ENCODE data around the gene SGSH.
"Not testable (repeated sequence)": the region's sequence is repeated elsewhere in the genome, so short reads cannot be mapped to it uniquely, and the experiment has no call there.

SGSH gene

GRCh38 chr17:80251966-80252365, 31.8 kb upstream of the SGSH start:
- no peak overlapping the region for H3K4me3 ChIP-seq (ENCODE audit: low read depth in 1 of 2, low read length in 2 of 2)
- H3K27me3 ChIP-seq (ENCODE audit: low read depth, low read length), result no peaks in the 10 kb centered on the region
- no peaks in the 10 kb centered on the region for H3K4me1 ChIP-seq (ENCODE audit: control insufficient read depth in 1 of 2, insufficient read depth in 2 of 2, low read length in 2 of 2)
- H3K36me3 ChIP-seq (ENCODE audit: control insufficient read depth in 1 of 2, insufficient read depth in 2 of 2, low read length in 2 of 2), result peaks cover 0 to 34% of the 10 kb centered on the region in 2 donors
- no peaks in the 10 kb centered on the region for H3K9me3 ChIP-seq (ENCODE audit: control insufficient read depth in 1 of 2, low read length in 2 of 2)
- H3K27ac ChIP-seq (ENCODE audit: low read length), result no peak overlapping the region

DNA sequence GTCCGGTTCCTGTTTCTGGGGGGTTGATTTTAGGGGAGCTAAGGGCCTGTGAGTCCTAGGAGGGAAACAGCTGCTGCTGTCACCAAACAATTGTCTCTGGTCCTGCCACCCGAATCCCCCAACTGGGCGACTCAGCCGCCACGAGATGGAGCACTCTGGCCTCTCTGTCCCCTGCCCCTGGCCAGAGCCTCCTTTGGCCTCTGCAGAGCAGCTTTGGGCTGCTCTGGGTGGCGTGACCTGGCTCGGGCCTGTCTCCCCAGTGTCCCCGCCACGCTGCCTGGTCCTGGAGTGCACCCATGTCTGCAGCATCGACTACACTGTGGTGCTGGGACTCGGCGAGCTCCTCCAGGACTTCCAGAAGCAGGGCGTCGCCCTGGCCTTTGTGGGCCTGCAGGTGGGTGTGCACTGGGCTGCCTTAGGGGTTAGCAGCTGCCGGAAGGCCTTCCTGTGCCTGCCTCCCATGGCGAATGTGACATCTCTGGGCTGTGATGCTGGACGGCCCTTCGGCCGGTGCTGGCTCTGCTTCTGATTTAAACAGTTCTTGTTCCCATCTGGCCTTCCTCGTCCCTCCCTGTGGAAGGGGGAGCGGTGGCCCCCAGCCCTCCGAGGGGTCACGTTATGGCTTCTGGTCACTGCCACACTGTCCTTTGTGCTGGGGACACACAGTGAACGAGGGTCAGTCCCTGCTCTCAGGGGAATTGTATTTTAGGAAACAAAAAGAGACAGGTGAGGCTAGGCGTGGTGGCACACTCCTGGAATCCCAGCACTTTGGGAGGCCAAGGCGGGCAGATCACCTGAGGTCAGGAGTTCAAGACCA, 29.0 kb upstream of the SGSH start:
- H3K4me3 ChIP-seq (ENCODE audit: low read depth in 1 of 2, low read length in 2 of 2), result no peak overlapping the region
- peaks cover 0 to 52% of the 10 kb centered on the region in 2 donors for H3K36me3 ChIP-seq (ENCODE audit: control insufficient read depth in 1 of 2, insufficient read depth in 2 of 2, low read length in 2 of 2)
- no peaks in the 10 kb centered on the region for H3K9me3 ChIP-seq (ENCODE audit: control insufficient read depth in 1 of 2, low read length in 2 of 2)
- H3K27ac ChIP-seq (ENCODE audit: low read length), result no peak overlapping the region
- H3K4me1 ChIP-seq (ENCODE audit: control insufficient read depth in 1 of 2, insufficient read depth in 2 of 2, low read length in 2 of 2), result no peaks in the 10 kb centered on the region
- H3K27me3 ChIP-seq (ENCODE audit: low read depth, low read length), result no peaks in the 10 kb centered on the region

- Histone ChIP-seq H3K4me1 (ENCODE audit: control insufficient read depth in 1 of 2, insufficient read depth in 2 of 2, low read length in 2 of 2) (no peaks in the 10 kb centered on the region), H3K9me3 (ENCODE audit: control insufficient read depth in 1 of 2, low read length in 2 of 2) (no peaks in the 10 kb centered on the region), H3K36me3 (ENCODE audit: control insufficient read depth in 1 of 2, insufficient read depth in 2 of 2, low read length in 2 of 2) (peaks cover 0 to 58% of the 10 kb centered on the region in 2 donors), H3K27ac (ENCODE audit: low read length) (no peak overlapping the region), H3K27me3 (ENCODE audit: low read depth, low read length) (no peaks in the 10 kb centered on the region), H3K4me3 (ENCODE audit: low read depth in 1 of 2, low read length in 2 of 2) (no peak overlapping the region)
Observed at GRCh38 chr17:80248001-80248893, 28.1 kb upstream of the SGSH start.

DNA sequence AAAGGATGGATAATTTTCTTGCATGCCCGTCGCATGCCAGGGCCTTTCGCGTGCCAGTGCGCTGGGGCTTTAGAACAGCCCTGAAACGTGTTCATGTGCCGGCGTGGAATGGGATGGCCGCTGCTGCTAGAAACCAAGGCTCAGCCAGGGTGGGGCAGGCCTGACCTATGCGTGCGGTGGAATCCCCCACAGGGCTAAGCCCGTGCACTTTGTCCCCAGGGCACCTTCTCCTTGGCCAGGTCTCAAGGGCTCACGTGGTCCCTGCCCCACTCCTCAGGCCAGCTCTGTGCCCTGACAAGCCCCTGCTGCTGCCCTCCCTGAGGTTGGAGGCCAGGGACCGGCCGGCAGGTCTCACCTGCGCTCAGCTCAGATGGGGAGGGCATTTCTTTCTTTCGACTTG, 27.4 kb upstream of the SGSH start:
- Histone ChIP-seq H3K36me3 (ENCODE audit: control insufficient read depth in 1 of 2, insufficient read depth in 2 of 2, low read length in 2 of 2) (peaks cover 0 to 63% of the 10 kb centered on the region in 2 donors), H3K9me3 (ENCODE audit: control insufficient read depth in 1 of 2, low read length in 2 of 2) (no peaks in the 10 kb centered on the region), H3K27ac (ENCODE audit: low read length) (no peak overlapping the region), H3K27me3 (ENCODE audit: low read depth, low read length) (no peaks in the 10 kb centered on the region), H3K4me3 (ENCODE audit: low read depth in 1 of 2, low read length in 2 of 2) (no peak overlapping the region), H3K4me1 (ENCODE audit: control insufficient read depth in 1 of 2, insufficient read depth in 2 of 2, low read length in 2 of 2) (no peaks in the 10 kb centered on the region)

DNA sequence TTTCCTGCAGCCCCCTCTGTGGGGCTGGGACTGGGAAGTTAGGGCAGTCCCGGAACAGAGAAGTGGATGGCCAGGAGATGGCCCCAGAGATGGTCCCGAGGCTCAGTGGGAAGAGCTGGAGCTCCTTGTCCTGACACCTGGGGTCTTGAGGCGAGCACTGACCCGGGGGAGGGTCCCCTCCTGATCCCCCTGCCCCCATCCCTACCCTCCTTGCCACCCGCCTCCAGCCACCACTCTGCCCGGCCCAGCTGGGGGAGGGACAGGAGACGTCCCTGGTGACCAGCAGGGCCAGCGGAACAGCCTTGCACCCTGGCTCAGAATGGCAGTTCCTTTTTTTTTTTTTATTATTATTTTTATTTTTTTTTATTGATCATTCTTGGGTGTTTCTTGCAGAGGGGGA, 26.6 kb upstream of the SGSH start:
- Histone ChIP-seq H3K4me3 (ENCODE audit: low read depth in 1 of 2, low read length in 2 of 2) (no peak overlapping the region), H3K36me3 (ENCODE audit: control insufficient read depth in 1 of 2, insufficient read depth in 2 of 2, low read length in 2 of 2) (peaks cover 4 to 70% of the 10 kb centered on the region in 2 donors), H3K27me3 (ENCODE audit: low read depth, low read length) (no peaks in the 10 kb centered on the region), H3K27ac (ENCODE audit: low read length) (no peak overlapping the region), H3K9me3 (ENCODE audit: control insufficient read depth in 1 of 2, low read length in 2 of 2) (no peaks in the 10 kb centered on the region), H3K4me1 (ENCODE audit: control insufficient read depth in 1 of 2, insufficient read depth in 2 of 2, low read length in 2 of 2) (no peaks in the 10 kb centered on the region)

- H3K36me3 ChIP-seq (ENCODE audit: control insufficient read depth in 1 of 2, insufficient read depth in 2 of 2, low read length in 2 of 2), result peaks cover 4 to 74% of the 10 kb centered on the region in 2 donors
- H3K27ac ChIP-seq (ENCODE audit: low read length), result no peak overlapping the region
- H3K27me3 ChIP-seq (ENCODE audit: low read depth, low read length), result no peaks in the 10 kb centered on the region
- no peaks in the 10 kb centered on the region for H3K4me1 ChIP-seq (ENCODE audit: control insufficient read depth in 1 of 2, insufficient read depth in 2 of 2, low read length in 2 of 2)
- H3K9me3 ChIP-seq (ENCODE audit: control insufficient read depth in 1 of 2, low read length in 2 of 2), result no peaks in the 10 kb centered on the region
- no peak overlapping the region for H3K4me3 ChIP-seq (ENCODE audit: low read depth in 1 of 2, low read length in 2 of 2)
Observed at GRCh38 chr17:80246266-80246681, 26.1 kb upstream of the SGSH start.

- H3K9me3 ChIP-seq (ENCODE audit: control insufficient read depth in 1 of 2, low read length in 2 of 2), result no peaks in the 10 kb centered on the region
- no peaks in the 10 kb centered on the region for H3K4me1 ChIP-seq (ENCODE audit: control insufficient read depth in 1 of 2, insufficient read depth in 2 of 2, low read length in 2 of 2)
- no peak overlapping the region for H3K4me3 ChIP-seq (ENCODE audit: low read depth in 1 of 2, low read length in 2 of 2)
- H3K36me3 ChIP-seq (ENCODE audit: control insufficient read depth in 1 of 2, insufficient read depth in 2 of 2, low read length in 2 of 2), result peaks cover 4 to 77% of the 10 kb centered on the region in 2 donors
- H3K27ac ChIP-seq (ENCODE audit: low read length), result no peak overlapping the region
- no peaks in the 10 kb centered on the region for H3K27me3 ChIP-seq (ENCODE audit: low read depth, low read length)
Observed at GRCh38 chr17:80245566-80246265, 25.6 kb upstream of the SGSH start.

GRCh38 chr17:80244871-80245509, 24.9 kb upstream of the SGSH start:
- Histone ChIP-seq H3K9me3 (ENCODE audit: control insufficient read depth in 1 of 2, low read length in 2 of 2) (no peaks in the 10 kb centered on the region), H3K4me3 (ENCODE audit: low read depth in 1 of 2, low read length in 2 of 2) (no peak overlapping the region), H3K27ac (ENCODE audit: low read length) (no peak overlapping the region)

DNA sequence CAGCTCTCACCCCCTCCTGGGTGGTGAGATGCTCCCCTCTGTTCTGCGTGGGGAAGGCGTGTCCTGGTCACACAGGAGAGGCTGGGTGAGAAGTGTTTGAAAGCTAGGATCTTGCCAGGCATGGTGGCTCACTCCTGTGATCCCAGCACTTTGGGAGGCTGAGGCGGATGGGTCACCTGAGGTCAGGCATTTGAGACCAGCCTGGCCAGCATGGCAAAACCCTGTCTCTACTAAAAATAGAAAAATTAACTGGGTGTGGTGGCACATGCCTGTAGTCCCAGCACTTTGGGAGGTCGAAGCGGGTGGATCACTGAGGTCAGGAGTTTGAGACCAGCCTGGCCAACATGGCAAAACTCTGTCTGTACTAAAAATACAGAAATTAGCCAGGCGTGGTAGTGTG, 24.3 kb upstream of the SGSH start:
- H3K36me3 ChIP-seq (ENCODE audit: control insufficient read depth in 1 of 2, insufficient read depth in 2 of 2, low read length in 2 of 2), result peaks cover 4 to 75% of the 10 kb centered on the region in 2 donors
- H3K27ac ChIP-seq (ENCODE audit: low read length), result not testable (repeated sequence)

More at GRCh38 chr17:80244871-80245509, 24.9 kb upstream of the SGSH start:
- H3K27me3 ChIP-seq (ENCODE audit: low read depth, low read length), result no peaks in the 10 kb centered on the region
- no peaks in the 10 kb centered on the region for H3K4me1 ChIP-seq (ENCODE audit: control insufficient read depth in 1 of 2, insufficient read depth in 2 of 2, low read length in 2 of 2)
- H3K36me3 ChIP-seq (ENCODE audit: control insufficient read depth in 1 of 2, insufficient read depth in 2 of 2, low read length in 2 of 2), result peaks cover 4 to 79% of the 10 kb centered on the region in 2 donors

DNA sequence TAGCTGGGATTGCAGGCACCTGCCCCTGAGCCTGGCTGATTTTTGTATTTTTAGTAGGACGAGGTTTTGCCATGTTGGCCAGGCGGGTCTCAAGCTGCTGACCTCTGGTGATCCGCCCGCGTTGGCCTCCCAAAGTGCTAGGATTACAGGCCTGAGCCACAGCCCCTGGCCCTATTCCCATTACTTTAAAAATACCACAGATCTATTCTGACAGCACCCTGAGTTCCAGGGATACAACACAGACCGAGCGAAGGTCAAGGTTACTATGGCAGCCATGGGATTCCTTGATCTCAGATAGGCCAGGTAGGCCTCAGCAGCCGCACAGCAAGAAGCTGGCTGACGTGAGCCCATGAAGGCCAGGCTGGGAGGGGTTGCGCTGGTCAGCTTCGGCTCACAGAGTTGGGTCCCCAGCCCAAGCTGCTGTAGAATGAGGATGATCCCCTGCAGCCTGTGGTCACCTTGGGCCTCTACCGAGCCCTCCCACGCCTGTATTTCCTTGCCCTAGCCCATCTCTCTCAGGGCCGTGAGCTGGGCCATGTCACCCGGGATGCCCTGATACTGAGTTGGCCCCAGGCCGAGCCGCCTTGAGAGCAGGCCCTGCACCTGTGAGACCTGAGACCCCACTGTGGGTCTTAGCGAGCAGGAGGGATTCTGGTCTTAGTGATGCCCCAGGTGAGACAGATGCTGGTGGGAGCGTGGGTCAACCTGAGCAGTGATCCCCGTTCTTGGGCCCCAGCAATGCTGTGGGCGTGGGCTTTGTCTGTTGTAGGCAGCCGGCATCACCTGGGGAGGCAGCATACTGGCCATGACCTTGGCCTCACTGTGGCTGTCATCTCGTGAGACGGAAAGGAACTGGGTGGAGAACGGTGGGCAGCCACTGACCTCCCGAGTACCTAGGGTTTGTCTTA, 23.6 kb upstream of the SGSH start:
- Histone ChIP-seq H3K36me3 (ENCODE audit: control insufficient read depth in 1 of 2, insufficient read depth in 2 of 2, low read length in 2 of 2) (peaks cover 4 to 68% of the 10 kb centered on the region in 2 donors), H3K4me3 (ENCODE audit: low read depth in 1 of 2, low read length in 2 of 2) (no peak overlapping the region), H3K4me1 (ENCODE audit: control insufficient read depth in 1 of 2, insufficient read depth in 2 of 2, low read length in 2 of 2) (no peaks in the 10 kb centered on the region), H3K27ac (ENCODE audit: low read length) (no peak overlapping the region), H3K9me3 (ENCODE audit: control insufficient read depth in 1 of 2, low read length in 2 of 2) (no peaks in the 10 kb centered on the region), H3K27me3 (ENCODE audit: low read depth, low read length) (no peaks in the 10 kb centered on the region)

More for the DNA sequence above, 24.3 kb upstream of the SGSH start:
- H3K27me3 ChIP-seq (ENCODE audit: low read depth, low read length); H3K9me3 ChIP-seq (ENCODE audit: control insufficient read depth in 1 of 2, low read length in 2 of 2); H3K4me1 ChIP-seq (ENCODE audit: control insufficient read depth in 1 of 2, insufficient read depth in 2 of 2, low read length in 2 of 2); H3K4me3 ChIP-seq (ENCODE audit: low read depth in 1 of 2, low read length in 2 of 2): not testable (repeated sequence)

All from muscle layer of duodenum (tissue), 2 donors.